Measurements from ENCODE around the gene AQR.

AQR gene

GRCh38 chr15:34851751-34852150 lies 117.8 kb downstream of the AQR start:
- no peak overlapping the region for H3K4me3 ChIP-seq
- H3K27me3 ChIP-seq = no peaks in the 10 kb centered on the region
- no peak for DNase-seq
- peaks cover 0 to 3% (median 0%) of the 10 kb centered on the region in 3 donors for H3K36me3 ChIP-seq
- TF ChIP-seq CTCF (IDR thresholded peaks at IDR 0.05) = no peak
- intact Hi-C loops (cut with DNase I; ENCODE audit: low total_unique reads) = loop anchor here (10.0 kb wide), 1 partner anchor 57 kb away; the partner anchor contains the start of gene ACTC1
- H3K4me1 ChIP-seq = peaks cover 0 to 43% (median 26%) of the 10 kb centered on the region in 4 donors
- peak overlapping the region in 1 of 2 donors; percentile 33 for H3K27ac ChIP-seq
- H3K9me3 ChIP-seq = no peaks in the 10 kb centered on the region

- no peak for TF ChIP-seq CTCF (IDR thresholded peaks at IDR 0.05)
- no peaks in the 10 kb centered on the region for H3K9me3 ChIP-seq
- peaks cover 0 to 40% (median 23%) of the 10 kb centered on the region in 4 donors for H3K4me1 ChIP-seq
- intact Hi-C loops (cut with DNase I; ENCODE audit: low total_unique reads) = loop anchor here (10.0 kb wide), 1 partner anchor 56 kb away; the partner anchor contains the start of gene ACTC1
- no peaks in the 10 kb centered on the region for H3K36me3 ChIP-seq
- no peak overlapping the region for H3K4me3 ChIP-seq
- H3K27me3 ChIP-seq = no peaks in the 10 kb centered on the region
- no peak overlapping the region for H3K27ac ChIP-seq
- DNase-seq = no peak
These were observed 118.5 kb downstream of the AQR start for GRCh38 chr15:34851007-34851406.

GRCh38 chr15:34850121-34850520 lies 119.4 kb downstream of the AQR start:
- TF ChIP-seq CTCF (IDR thresholded peaks at IDR 0.05) = no peak
- no peak for DNase-seq
- intact Hi-C loops (cut with DNase I; ENCODE audit: low total_unique reads) = loop anchor here (10.0 kb wide), 1 partner anchor 55 kb away; the partner anchor contains the start of gene ACTC1

GRCh38 chr15:34849364-34849959 lies 120.1 kb downstream of the AQR start:
- Histone ChIP-seq H3K4me3 (no peak overlapping the region), H3K36me3 (no peaks in the 10 kb centered on the region), H3K27ac (no peak overlapping the region), H3K27me3 (no peaks in the 10 kb centered on the region), H3K9me3 (no peaks in the 10 kb centered on the region), H3K4me1 (peaks cover 0 to 24% (median 14%) of the 10 kb centered on the region in 4 donors)
- intact Hi-C loops (cut with DNase I; ENCODE audit: low total_unique reads) = no loop called here
- TF ChIP-seq CTCF (IDR thresholded peaks at IDR 0.05) = no peak
- no peak for DNase-seq

More at GRCh38 chr15:34850121-34850520, 119.4 kb downstream of the AQR start:
- no peak overlapping the region for H3K27ac ChIP-seq
- no peak overlapping the region for H3K4me3 ChIP-seq
- H3K4me1 ChIP-seq = peaks cover 0 to 31% (median 16%) of the 10 kb centered on the region in 4 donors
- H3K36me3 ChIP-seq = no peaks in the 10 kb centered on the region
- H3K9me3 ChIP-seq = no peaks in the 10 kb centered on the region
- no peaks in the 10 kb centered on the region for H3K27me3 ChIP-seq

GRCh38 chr15:34847598-34847997 lies 121.9 kb downstream of the AQR start:
- Histone ChIP-seq H3K9me3 (no peaks in the 10 kb centered on the region), H3K36me3 (no peaks in the 10 kb centered on the region), H3K4me3 (no peak overlapping the region), H3K27ac (no peak overlapping the region), H3K4me1 (peaks cover 0 to 7% (median 3%) of the 10 kb centered on the region in 4 donors), H3K27me3 (no peaks in the 10 kb centered on the region)
- DNase-seq = no peak
- intact Hi-C loops (cut with DNase I; ENCODE audit: low total_unique reads) = no loop called here
- no peak for TF ChIP-seq CTCF (IDR thresholded peaks at IDR 0.05)

Data from tibial artery (tissue), 4 donors.